ENCODE results near the gene AURKB. TPM values are rescaled to one million over a fixed set of nuclear protein-coding genes. Genes with fewer than 3 reads are reported as not detected.

The AURKB gene
- total RNA-seq, 1 experiment from 2014 or later: 141 TPM

DNA sequence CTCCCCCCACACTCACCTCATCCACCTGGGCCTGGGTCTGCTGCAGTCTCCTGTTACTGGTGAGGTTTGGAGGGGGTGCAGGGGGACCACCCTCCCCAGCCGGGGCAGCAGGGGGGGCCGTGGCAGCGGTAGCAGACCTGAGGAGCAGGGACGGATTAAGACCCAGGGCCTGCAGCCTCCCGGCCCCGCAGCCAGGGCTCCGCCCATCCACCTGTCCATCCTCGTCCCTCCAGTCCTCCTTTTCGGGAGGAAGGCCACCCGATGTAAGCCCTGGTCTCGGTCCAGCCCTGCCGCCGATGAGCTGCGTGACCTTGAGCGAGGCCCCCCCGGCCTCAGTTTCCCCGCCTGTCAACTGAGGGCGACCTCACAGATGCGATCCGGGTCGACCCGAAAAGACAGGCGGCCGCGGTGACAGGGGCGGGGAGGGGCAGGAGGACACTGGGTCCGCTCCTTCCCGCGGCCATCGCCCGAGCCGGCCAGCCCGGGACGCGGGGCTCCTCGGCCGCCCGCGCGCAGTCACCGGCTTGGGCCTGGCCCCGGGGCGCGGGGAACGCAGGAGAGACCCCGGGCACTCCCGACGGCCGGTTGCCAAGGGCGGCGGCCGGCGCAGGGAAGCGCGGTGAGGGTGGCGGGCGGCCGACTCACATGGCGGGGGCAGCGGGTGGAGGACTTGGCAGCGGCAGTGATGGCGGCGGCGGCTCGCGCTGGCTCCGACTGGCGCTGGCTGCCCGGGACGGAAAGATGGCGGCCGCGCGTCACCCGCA lies 48.0 kb downstream of the AURKB start, which contains the start of gene VAMP2:
TSS of gene VAMP2 (minus strand) at position 716 of the 764 bp plus-strand sequence. CDS start at position 647, 69 bp downstream.
- RAD21 ChIA-PET (ENCODE audit: low non-redundant PET in 1 of 2, low total read pairs in 2 of 2, uncharacterized antibody in 2 of 2, unreplicated experiment in 2 of 2): no interaction called here
- intact Hi-C loops (cut with micrococcal nuclease): no loop called here
- POLR2A ChIA-PET: interaction anchor here (0.6 to 9.4 kb wide), 2 partner anchors 10 kb away, joined by 3 to 95 read pairs; no protein-coding TSS in a partner anchor
- Histone ChIP-seq H3K9ac (ENCODE audit: low read length) (peak within 1 kb of the TSS; percentile 100), H3K9me3 (ENCODE audit: control insufficient read depth in 1 of 2, insufficient read depth in 1 of 2, low read depth in 1 of 2, low read length in 2 of 2) (no peaks in the 10 kb centered on the region), H3K4me1 (ENCODE audit: control insufficient read depth in 1 of 2, insufficient read depth in 2 of 2, low read length in 2 of 2) (peaks cover 39 to 68% of the 10 kb centered on the region in 2 experiments), H3K27me3 (ENCODE audit: insufficient read depth, low read length) (no peaks in the 10 kb centered on the region), H3K9me2 (ENCODE audit: insufficient read depth) (no peaks in the 10 kb centered on the region), H3K27ac (ENCODE audit: low read depth, low read length) (peak within 1 kb of the TSS; percentile 93), H3K36me3 (ENCODE audit: control insufficient read depth in 1 of 2, insufficient read depth in 2 of 2, low read length in 2 of 2) (peaks cover 4 to 13% of the 10 kb centered on the region in 2 experiments; a peak in 3 of 4 replicates), H3K79me2 (ENCODE audit: insufficient read depth, low read length) (peaks cover 34% of the 10 kb centered on the region), H3K4me2 (ENCODE audit: low read length) (peak within 1 kb of the TSS; percentile 99), H3K4me3 (replicated peaks in 1 of 2; ENCODE audit: low read depth in 1 of 2, low read length in 2 of 2) (peak within 1 kb of the TSS; percentile 95 to 99), H2AFZ (ENCODE audit: low read depth, low read length, poor library complexity, severe bottlenecking) (no peak within 1 kb of the TSS), H4K20me1 (ENCODE audit: insufficient read depth) (no peaks in the 10 kb centered on the region)
- peak; percentile 58 for ATAC-seq
- CTCF ChIA-PET: no interaction called here
- no TSS peak for BruUV-seq (replicated peaks)
- no peak for DNase-seq (ENCODE audit: low read depth, low spot score)
- TF ChIP-seq CEBPB (IDR thresholded peaks at IDR 0.05; ENCODE audit: low read depth): no peak
- TF ChIP-seq ZFX (IDR thresholded peaks at IDR 0.05): peak; percentile 75
- TF ChIP-seq, protein P1, sequence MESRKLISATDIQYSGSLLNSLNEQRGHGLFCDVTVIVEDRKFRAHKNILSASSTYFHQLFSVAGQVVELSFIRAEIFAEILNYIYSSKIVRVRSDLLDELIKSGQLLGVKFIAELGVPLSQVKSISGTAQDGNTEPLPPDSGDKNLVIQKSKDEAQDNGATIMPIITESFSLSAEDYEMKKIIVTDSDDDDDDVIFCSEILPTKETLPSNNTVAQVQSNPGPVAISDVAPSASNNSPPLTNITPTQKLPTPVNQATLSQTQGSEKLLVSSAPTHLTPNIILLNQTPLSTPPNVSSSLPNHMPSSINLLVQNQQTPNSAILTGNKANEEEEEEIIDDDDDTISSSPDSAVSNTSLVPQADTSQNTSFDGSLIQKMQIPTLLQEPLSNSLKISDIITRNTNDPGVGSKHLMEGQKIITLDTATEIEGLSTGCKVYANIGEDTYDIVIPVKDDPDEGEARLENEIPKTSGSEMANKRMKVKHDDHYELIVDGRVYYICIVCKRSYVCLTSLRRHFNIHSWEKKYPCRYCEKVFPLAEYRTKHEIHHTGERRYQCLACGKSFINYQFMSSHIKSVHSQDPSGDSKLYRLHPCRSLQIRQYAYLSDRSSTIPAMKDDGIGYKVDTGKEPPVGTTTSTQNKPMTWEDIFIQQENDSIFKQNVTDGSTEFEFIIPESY (IDR thresholded peaks at IDR 0.05; ENCODE audit: extremely low read depth, insufficient replicate concordance, low read length): no peak
- TF ChIP-seq SIN3A (IDR thresholded peaks at IDR 0.05; ENCODE audit: low read depth): peak; percentile 54; the same call in 1 of the 2 replicates
- TF ChIP-seq, protein P2, sequence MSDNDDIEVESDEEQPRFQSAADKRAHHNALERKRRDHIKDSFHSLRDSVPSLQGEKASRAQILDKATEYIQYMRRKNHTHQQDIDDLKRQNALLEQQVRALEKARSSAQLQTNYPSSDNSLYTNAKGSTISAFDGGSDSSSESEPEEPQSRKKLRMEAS (IDR thresholded peaks at IDR 0.05): no peak; the same call in 1 of the 2 replicates
- TF ChIP-seq EZH2 (IDR thresholded peaks at IDR 0.05): no peak
- TF ChIP-seq, protein P3, sequence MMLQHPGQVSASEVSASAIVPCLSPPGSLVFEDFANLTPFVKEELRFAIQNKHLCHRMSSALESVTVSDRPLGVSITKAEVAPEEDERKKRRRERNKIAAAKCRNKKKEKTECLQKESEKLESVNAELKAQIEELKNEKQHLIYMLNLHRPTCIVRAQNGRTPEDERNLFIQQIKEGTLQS (IDR thresholded peaks at IDR 0.05): no peak
- TF ChIP-seq JUND (IDR thresholded peaks at IDR 0.05): no peak
- no peak for TF ChIP-seq ZNF274 (IDR thresholded peaks at IDR 0.05; ENCODE audit: low read depth, low read length)
- no peak for TF ChIP-seq ELF1 (IDR thresholded peaks at IDR 0.05; ENCODE audit: borderline replicate concordance, low read depth)
- TF ChIP-seq EZH2phosphoT487 (IDR thresholded peaks at IDR 0.05; ENCODE audit: borderline replicate concordance): no peak
- TF ChIP-seq SRF (IDR thresholded peaks at IDR 0.05; ENCODE audit: low read depth): no peak
- no peak for TF ChIP-seq TCF7L2 (IDR thresholded peaks at IDR 0.05; ENCODE audit: borderline replicate concordance, extremely low read depth, insufficient read depth, insufficient read length)
- TF ChIP-seq FOSL1 (IDR thresholded peaks at IDR 0.05; ENCODE audit: low read depth): no peak
- no peak for TF ChIP-seq RAD21 (IDR thresholded peaks at IDR 0.05; ENCODE audit: low read depth)
- no peak for TF ChIP-seq SP1 (IDR thresholded peaks at IDR 0.05; ENCODE audit: low read depth)
- TF ChIP-seq, protein P4, sequence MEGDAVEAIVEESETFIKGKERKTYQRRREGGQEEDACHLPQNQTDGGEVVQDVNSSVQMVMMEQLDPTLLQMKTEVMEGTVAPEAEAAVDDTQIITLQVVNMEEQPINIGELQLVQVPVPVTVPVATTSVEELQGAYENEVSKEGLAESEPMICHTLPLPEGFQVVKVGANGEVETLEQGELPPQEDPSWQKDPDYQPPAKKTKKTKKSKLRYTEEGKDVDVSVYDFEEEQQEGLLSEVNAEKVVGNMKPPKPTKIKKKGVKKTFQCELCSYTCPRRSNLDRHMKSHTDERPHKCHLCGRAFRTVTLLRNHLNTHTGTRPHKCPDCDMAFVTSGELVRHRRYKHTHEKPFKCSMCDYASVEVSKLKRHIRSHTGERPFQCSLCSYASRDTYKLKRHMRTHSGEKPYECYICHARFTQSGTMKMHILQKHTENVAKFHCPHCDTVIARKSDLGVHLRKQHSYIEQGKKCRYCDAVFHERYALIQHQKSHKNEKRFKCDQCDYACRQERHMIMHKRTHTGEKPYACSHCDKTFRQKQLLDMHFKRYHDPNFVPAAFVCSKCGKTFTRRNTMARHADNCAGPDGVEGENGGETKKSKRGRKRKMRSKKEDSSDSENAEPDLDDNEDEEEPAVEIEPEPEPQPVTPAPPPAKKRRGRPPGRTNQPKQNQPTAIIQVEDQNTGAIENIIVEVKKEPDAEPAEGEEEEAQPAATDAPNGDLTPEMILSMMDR (IDR thresholded peaks at IDR 0.05 in 2 of 3, conservative IDR thresholded peaks at IDR 0.05 in 1 of 3; ENCODE audit: borderline replicate concordance in 1 of 3, insufficient read depth in 1 of 3, low read depth in 2 of 3, low read length in 2 of 3): 0 out of 6 replicates have a peak, but pooled peaks of 1 of the 3 experiments have one; percentile 7
- no peak for TF ChIP-seq CBX3 (IDR thresholded peaks at IDR 0.05; ENCODE audit: low read depth)
- peak; percentile 91 for TF ChIP-seq YY1 (IDR thresholded peaks at IDR 0.05; ENCODE audit: extremely low read depth, insufficient replicate concordance, low read depth, low read length)
